GM18861 (cell line): ENCODE data around the gene PPP1R14C.

Source experiments
- ATAC-seq: cut with Tn5 transposase; IDR thresholded peaks from one replicate; pipeline ENCODE4 v1.9.1; 2021; ENCODE audit not compliant: unreplicated experiment

Gene PPP1R14C

DNA sequence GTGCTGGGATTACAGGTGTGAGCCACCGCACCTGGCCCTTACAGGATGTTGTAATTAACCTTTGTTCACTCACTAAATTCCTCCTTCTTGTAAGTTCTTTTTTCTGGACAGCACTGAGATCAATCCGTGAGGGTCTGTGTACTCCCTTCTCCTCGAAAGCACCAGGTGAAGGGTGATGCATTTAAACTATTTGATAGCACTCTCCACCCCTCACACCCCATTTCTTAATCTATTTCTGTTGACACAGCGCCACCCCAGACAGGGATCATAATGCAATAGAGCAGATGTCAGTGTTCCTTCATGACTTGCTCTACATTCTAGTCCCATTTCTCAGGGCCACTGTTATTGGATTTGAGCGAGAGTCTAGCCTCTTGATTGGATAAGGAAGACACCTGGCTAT, 46.3 kb downstream of the PPP1R14C start:
- no peak for ATAC-seq

DNA sequence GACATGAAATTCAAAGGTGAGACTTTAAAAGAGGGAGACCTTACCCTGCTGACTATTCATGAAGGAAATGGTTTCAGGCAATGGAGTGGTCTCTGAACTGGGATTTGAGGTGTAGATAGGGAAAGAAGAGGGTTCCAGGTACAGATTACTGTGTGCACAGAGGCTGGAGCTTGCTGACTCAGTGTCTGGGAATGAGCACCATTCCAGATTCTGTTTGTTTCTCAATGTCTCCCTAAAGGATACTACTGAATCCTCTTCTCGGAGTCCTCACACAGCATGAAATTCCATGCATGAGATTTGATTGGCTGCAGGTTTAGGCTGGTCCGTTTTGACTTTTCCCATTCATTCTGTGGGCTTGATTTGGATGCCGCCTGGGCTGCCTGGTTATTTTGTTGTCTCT, 49.0 kb downstream of the PPP1R14C start:
- no peak for ATAC-seq

DNA sequence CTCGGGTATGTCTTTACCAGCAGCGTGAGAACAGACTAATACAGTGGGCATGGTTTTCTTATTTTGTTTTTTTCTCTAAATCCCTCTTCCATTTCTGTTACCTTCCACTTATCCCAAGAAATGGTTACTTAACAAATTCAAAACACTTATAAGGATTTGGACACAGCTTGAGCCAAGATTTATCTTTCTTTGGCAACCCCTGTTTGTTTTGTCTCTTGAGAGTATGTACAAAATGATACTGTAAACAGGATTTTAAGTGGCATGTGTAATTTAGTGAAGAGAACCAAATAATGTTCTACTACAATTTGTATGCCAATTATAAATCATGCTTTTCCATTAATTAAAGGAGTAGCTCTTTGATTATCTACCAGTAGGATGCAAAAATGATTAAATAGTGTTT, 51.4 kb downstream of the PPP1R14C start:
- ATAC-seq, result no peak

DNA sequence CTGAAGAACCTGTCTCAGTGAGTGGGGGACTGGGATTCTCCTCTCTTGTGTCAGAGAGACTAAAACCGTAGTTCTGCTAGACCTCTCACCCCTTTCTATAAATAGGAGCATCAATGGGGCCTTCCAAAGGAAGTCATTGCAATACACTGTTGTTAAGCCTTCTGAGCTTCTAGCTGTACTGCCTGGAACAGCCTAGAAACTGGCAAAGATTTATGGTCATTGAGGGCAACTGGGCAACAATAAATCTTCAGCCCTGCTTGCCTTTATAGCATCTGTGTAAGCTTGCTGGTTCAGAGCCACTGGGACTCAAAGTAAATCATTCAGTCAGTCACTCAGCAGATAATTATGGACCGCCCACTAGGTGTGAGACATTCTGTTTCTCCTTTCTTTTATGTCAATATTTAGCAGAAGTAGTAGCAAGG, 53.2 kb downstream of the PPP1R14C start:
- no peak for ATAC-seq

DNA sequence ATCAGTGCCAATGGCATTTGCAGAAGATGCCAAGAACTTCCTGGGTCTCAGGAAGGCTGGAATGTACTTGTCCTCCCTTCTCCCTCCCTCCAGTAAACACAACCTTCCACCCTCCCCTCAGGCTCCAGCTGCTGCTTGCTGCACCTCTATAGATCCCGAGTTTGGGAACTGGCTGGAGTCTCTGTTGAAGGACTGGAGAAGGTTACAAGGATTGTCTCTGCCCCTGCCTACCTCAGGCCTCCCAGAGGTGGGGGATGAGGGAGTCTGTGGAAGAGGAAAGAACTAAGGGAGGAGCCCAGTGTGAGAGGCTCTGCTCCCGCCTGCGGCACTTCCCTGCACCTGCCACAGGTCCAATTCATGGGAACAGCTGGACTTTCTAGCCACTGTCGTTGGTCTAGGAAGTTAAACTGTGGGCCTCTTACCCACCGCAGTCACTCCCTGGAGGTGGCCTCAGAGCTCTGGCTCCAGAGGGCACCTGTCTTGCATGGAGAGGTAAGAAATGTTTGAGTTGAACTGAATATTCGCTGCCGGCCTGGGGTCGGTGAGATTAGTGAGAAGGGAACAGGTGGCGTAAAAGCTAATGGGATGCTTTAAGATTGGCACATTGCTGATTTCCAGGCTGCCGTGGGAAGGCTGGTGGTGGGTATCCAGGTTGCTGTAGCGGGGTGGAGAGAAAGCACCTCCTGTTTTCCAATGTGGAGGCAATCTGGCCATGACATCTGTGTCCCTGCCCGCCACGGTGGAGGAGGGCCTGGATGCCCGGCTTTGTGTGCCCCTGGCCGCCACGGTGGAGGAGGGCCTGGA, 54.3 kb downstream of the PPP1R14C start:
- no peak for ATAC-seq

DNA sequence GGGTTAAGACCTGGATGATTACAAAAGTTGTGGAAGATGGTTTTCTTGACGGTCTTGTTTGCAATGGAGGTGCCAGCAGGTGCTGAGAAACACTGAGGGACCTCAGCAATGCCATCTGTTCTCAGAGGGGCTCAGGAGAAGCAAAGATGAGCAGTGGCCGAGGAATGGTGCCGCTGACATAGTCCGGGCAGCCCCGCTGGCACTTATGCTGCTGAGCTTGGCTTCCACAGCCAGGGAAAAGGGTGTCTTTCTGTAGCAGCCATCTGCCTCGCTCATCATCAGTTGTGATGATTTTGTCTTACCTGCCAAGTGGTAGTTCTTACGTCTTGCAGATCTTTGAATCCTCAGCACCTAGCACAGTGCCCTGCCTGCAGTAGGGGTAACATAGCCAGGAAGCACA, 55.7 kb downstream of the PPP1R14C start:
- ATAC-seq, result no peak

DNA sequence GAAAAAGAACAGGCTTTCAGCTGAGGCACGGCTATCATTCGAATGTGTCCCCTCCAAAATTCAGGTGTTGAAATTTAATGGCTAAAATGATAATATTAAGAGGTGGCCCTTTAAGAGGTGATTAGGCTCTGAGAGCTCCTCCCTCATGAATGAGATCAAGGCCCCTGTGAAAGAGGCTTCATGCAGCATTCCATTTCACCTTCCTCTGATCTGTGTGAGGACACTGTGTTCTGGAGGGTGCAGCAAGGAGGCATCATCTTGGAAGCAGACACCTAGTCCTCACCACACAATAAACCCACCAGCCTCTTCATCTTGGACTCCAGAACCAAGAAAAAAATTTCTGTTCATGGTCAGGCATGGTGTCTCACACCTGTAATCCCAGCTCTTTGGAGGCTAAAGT, 56.4 kb downstream of the PPP1R14C start:
- ATAC-seq, result no peak

DNA sequence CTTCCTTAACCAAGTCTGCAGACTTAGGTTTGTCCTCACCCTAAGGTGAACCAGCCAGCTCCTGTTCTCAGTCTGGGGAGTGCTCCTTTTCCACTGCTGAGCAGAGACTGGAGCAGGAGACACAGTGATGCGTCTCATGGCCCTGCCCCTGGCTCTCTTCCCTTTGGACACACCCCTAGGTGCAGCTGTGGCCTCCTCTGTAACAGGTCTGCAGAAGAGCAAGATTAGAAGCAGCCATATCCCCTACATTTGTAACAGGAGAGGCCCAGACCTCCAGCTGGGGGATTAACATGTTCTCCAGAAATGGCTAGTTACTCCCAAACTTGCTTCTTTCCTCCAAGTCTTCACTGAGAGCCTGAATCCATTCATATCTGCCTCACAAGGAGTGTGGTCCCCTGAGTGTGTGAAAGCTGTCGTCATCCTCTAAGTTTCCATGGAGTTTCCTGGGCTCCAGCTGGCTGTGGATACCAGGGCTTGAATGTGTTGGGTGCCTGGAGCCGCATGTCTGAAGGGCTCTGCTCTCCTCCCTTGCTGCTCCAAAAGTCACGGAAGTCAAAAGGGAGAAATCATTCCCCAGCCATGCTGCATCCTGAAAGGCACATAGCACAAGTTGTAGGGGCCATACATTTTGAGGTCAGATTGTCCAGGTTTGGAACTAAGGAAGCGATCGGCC, 57.7 kb downstream of the PPP1R14C start:
- no peak for ATAC-seq

DNA sequence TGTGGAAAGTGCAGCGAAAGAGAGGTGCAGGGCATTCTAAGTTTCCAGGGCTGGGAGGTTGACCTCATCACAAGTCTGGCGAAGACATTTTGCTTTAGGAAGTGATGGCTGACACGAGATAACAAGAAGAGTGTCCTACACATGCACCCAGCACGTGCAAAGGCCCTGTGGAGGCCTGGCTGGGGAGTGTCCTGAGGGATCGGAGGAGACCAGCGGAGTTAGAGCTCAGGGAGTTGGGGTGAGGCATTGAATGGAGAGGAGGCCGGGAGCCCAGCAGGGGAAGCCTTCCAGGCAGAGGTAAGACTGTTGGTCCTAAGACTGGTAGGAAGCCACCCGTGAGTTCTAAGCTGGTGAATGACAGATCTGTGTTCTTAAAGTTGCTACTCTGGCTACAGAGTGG, 58.4 kb downstream of the PPP1R14C start:
- ATAC-seq, result no peak

DNA sequence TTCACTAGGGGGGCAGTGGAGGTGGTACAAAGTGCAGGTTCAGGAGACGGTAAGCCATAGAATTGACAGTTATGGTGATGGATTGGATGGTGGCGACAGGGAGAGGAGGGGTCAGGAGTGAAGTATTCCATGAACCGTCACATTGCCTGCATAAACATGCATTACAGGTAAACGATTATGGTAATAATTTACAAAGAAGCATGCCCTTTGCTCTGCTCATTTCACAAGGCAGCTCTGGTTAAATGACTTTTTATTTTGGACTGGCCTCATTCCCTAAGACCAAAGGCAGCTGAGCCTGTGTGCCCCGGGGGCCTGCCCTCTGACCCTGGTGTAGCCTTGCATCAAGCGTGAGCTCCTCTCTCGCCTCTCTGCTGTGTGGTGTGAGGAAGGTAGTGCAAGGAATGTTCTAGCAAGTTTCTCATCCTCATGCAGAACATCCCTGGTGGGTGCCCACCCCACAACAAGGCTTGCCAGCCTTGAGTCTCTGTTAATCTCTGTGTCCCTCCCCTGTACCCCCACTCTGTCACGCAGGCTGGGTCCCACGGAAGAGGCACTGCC, 59.0 kb downstream of the PPP1R14C start:
- ATAC-seq, result no peak

DNA sequence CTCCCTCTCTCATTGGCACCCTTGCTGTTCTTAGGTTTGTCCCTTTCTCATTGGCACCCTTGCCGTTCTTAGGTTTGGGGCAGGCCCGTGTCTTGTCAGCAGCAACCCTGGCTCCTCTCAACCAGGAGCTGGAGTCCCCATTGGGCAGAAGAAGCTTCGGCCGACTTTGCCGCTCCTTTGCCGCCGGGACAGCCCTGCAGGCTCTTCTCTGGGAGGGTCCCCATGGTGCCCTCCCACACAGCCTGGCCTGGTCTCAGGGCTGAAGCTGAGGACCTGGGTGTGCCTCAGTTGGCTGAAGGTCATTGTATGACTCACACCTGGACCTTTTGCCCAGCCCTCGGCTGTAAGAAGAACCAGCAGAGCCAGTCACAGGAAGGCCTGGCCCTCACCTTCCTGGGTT, 59.6 kb downstream of the PPP1R14C start:
- ATAC-seq, result no peak

DNA sequence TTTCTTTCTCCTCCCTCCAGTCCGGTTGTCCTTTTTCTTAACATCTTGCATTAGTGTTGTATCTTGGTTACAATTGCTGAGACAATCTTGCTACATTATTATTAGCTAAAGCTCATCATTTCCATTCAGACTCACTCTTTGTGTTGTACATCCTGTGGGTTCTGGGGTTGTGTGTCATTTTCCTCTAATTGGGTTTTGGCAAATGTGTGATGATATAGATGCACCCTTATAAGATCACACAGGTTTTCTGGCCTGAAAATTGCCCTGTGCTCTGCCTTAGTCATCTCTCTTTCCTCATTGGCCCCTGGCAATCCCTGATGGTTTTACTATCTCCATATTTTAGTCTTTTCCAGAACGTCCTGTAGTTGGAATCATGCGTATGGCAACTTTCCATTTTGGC, 60.1 kb downstream of the PPP1R14C start:
- no peak for ATAC-seq

DNA sequence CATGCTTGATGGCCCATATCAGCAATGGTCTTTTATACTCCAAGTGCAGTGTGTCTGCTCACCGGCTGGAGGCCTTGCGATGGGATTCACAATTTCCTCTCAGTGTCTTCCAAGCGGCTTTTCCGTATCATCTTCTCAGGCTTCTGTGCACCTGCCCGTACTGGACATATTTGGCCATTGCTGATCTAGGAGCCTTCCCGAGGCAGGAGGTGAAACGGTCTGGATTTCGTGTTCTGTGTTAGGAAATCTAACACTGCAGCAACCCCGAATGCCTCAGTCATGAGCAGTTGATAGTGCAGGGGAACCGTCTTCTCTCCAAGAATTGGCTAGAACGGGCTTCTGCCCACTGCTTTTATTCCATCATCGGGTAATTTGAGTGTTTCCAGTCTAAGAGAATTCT, 60.5 kb downstream of the PPP1R14C start:
- ATAC-seq, result no peak

DNA sequence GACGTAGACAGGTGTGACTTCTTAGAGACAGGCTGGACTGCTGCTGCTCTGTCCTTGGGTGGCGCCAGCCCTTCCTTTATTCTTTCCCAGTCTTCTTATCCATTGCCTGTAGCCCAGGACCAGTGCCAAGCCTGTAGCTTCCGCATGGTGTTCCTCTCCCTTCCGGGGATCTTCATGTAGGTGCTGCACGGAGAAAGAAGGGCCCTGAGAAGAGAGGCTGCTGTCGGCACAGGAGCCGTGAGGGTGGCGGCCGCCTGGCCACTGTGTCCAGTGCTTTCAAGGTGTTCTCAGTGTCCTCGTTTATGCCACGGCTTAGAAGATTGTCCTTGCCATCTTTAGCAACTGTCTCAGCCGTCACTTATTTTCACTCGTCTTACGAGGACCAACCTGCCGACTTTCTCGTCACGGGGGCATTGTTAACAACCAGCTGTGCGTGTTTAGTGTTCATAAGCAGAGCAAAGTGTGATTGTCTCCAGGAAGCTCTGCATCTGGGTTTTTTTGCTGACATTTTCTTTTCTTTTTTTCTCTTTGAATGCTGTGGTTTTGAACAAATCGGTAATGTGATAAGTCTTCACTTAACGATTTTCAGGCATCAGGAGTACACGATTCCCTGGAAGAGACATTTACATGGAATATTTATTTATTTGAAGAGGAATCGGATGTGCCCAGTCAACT, 61.2 kb downstream of the PPP1R14C start:
- no peak for ATAC-seq

DNA sequence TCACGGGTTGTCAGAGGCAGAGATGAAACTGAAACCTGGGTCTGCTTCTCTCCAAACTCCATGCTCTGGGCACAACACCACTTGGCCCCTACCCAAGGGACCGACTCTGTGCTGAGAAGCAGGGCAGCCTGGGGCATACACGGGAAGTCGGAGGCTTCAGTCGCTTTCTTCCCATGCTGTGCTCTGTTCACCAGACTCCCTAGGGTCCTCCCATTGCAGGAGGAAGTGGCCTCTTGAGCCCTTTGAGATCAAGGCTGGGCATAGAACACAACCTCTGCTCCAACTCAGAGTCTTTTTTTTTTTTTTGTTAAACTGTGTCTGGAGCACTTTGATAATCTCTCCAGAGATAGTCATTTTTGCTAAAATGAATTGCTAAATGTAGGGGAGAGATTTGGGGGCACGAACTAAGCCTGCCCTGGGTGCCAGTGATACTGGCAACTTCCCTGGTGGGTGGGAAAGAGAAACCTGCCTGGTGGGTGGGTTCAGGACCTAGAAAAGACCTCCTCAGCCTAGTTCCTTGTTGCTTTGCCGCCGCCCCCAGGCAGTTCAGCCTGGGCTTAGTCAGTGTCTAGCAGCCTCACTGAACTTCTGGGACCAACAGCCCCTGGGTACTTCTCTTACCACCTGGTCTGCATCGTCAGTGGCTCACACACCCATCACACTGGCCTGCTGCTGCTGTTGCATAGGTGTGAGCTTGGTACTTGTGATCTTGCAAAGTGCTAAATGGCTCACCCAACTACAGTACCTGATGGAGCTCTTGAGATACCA, 62.0 kb downstream of the PPP1R14C start:
- ATAC-seq, result no peak

DNA sequence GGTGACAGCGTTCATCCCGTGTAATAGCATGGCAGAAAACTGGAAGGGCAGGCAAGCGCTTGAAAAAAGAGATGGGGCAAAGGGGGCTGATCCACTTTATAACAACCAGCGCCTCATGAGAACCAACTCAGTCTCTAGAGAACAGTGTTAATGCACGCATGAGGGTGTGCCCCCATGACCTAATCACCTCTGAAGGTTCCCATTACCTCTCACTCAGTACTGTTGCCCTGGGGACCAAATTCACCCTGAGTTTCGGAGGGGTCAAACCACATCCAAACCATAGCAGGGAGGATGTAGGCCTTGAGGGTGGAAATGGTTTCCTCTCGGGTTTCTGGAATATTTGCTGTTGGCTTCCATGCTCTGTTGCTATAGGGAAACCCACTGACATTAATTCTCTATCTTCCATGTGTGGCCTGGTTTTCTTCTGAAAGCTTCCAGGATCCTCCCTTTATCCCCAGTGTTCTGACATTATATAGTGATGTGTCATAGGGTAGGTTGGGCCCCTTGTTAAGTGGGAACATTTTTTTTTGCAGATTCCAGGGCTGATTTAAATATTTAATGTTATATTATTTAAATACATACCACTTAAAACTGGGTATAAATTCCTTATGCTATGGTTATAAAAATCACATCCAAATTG, 65.2 kb downstream of the PPP1R14C start:
- no peak for ATAC-seq

DNA sequence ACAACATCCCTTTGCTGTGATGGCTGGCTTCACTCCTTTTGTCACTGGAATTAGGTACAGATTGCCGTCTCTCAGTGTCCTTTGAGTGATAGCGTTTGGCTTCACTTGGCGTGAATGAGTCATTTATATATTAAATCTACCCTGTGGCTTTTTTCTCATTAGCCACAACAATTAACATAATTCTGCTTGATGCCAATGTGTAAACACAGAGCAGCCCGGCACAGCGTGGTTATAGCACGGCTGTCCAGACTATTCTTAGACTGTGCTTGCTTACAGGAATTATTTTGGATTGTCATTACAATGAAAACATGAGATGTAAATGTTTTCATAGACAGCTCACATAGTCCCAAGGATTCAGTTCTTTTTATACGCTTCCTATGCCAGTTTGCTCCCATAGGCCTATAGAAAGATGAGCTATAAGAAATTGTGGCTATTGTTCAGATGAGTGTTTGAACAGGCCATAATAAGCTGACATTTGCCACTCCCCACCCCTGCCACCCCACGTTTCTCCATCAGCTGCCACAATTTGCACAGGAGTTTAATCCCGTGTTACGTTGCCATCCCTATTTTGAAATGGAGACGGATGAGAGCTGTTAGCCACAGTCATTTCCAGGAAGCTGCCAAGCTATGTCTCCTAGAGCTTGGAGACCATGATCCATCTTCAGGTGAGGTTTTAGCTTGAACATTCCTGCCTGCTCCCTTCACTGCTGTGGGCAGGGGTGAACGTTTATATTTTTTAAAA, 65.9 kb downstream of the PPP1R14C start:
- ATAC-seq, result no peak

DNA sequence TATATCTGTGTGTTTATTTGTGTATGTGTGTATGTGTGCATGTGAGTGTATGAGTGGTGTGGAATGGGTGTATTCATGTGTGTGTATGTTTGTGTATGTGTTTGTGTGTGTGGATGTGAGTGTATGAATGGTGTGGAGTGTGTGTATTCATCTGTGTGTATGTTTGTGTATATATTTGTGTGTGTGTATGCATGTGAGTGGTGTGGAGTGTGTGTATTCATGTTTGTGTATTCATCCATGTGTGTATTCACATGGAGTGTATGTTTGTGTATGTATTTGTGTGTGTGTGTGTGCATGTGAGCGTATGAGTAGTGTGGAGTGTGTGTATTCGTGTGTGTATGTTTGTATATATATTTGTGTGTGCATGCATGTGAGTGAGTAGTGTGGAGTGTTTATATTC, 66.6 kb downstream of the PPP1R14C start:
- no peak for ATAC-seq

DNA sequence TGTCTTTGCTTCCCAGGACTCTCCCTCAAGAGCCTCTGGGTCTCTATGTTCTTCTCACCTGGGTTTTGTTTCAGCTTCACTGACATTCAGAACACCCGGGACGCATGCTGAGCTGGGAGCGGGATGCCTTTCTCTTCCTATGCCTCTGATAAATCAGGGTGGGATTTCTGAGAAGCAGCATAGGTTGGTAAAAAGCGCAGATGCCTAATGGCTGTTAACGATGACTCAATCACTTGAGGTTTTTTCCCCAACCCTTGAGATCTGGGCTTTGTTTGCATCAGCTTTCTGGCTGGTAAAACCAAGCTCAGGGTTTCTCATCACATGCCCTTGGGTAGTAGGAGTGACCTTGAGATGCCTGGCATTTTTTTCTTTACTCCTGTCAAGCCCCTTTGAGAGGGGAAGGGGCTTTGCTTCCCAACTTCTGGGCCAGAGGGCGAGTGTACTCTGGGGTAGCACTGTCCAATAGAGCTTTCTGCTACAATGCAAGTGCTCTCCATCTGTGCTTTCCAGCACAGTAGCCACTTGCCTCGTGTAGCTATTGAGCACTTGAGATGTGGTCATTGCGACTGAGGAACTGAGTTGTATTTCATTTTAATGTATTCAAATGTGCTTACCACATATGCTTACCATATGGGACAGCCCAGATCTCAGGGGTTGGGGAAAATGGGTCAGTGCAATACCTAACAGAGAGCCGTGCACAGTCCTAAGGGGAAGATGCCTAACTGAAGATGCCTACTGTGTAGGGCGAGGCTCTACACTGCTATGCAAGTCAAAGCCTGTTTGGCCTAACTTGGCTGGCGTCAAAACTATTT, 69.1 kb downstream of the PPP1R14C start:
- no peak for ATAC-seq
